GM11168 (cell line): Measurements from ENCODE around the gene SUGP1.

Source experiments
- in situ Hi-C: fragments of 300-500 bp; cut with MboI; formaldehyde crosslinking; loops from one replicate; pipeline ENCODE4 v1.12.0; 2022; ENCODE audit warnings: low sequenced_read_pairs; ENCODE audit not compliant: unreplicated experiment

The SUGP1 gene

DNA sequence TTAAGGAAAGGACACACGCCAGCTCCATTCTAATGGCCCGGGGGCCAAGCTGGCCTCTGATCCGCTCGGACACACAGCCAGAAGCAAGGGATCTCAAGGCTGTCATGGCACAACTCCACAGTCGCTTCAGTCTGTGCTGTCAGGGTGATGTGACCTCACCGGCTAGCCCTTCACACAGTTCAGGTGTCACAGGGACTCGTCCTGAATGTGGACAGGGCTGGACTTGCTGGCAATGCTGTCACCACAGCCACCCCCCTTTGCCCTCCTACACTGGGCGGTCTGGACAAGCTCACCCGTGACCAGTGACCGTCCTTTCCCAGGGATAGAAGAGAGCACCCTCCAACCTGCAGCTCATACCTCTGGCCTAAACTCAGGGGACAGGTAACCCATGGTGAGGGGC lies 15.2 kb downstream of the SUGP1 start:
- in situ Hi-C loops, result no loop called here

DNA sequence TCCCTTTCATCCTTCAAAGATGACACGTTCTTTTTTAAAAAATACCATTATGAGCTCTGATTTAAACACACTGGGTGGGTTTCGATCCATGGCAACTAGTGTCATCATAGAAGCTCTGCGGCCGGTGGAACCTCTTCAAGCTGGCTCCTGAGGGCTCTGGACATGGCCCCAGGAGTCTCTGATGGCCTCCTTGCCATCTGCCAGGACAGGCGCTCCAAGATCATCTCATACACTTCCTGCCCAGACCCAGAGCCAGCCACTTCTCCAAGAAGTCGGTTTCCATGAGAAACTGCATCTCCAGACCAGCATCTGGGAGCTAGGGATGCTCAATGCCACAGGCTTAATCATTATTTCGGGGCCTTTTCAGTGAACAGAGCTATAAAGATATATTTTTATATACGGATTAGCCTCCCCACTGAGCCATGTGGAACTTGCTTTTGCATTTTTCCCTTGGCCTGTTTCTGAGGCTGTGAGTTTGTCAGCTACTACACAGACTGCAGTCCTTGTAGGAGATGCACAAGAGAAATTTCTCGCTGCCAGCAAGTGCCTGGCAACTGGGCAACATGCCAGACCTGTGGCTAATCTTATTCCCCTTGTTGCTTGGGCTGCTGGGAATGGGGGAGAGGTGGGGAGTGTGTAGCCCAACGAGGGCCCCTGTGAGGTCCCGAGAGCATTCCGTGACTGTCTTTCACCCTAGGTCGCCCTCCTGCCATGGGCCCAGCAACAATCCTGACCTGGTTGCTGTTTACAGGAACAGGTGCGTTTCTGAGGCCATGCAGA lies 15.9 kb downstream of the SUGP1 start:
- in situ Hi-C loops, result no loop called here

DNA sequence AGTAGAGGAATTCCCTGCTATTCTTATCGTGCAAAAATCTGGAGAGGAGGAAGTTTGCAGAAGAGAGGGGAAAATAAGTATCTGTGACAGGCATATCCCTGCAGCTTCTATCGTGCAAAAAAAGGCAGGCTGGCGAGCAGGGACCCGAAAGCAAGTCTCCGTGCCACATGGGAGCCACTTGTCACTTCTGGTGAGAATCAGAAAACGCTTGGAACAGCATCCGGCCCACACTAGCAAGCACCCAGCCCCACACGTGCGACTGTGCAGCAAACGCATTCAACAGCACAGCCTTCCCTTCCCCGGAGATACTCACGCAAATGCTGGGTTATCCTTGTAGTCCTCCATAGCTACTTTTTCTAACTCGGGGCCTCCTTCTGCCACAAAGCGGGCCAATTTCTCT lies 16.9 kb downstream of the SUGP1 start:
- in situ Hi-C loops, result no loop called here

DNA sequence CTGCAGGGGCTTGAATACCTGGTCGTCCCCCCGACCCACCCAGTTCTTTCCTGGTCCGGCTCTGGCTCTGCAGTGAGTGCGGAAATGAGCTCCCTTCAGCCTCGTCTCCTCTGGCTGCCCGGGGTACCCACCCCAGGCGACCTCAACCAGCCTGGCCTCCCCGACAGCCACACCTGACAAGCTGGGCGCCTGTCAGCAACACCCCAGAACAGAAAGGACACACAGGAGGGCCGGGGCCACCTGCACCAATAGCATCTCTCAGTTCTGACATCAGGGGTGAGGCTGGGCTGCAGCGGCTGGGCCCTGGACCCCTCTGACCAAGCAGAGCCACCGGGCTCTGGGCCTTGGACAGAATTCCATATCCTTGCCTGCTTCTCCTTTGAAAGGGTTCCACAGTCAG lies 19.7 kb downstream of the SUGP1 start:
- in situ Hi-C loops, result no loop called here

DNA sequence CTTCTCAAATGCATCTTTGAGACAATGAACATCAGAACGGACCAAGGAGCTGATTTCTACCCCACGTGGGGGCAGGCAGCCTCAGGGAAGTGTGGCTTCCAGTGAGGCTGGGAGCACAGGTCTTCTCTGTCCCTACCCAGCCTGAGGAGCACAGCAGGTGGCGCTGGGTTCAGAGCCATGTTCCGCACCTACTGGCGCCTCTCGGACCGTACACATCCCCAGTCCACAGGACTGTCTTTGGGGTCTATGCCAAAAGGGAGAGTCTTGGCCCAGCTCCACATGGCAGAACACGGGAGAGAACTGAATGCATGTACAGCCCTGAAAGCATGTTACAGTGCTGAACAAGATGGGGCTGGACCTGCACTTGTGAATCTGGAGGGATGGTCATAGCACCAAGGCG lies 22.6 kb downstream of the SUGP1 start:
- in situ Hi-C loops, result no loop called here

DNA sequence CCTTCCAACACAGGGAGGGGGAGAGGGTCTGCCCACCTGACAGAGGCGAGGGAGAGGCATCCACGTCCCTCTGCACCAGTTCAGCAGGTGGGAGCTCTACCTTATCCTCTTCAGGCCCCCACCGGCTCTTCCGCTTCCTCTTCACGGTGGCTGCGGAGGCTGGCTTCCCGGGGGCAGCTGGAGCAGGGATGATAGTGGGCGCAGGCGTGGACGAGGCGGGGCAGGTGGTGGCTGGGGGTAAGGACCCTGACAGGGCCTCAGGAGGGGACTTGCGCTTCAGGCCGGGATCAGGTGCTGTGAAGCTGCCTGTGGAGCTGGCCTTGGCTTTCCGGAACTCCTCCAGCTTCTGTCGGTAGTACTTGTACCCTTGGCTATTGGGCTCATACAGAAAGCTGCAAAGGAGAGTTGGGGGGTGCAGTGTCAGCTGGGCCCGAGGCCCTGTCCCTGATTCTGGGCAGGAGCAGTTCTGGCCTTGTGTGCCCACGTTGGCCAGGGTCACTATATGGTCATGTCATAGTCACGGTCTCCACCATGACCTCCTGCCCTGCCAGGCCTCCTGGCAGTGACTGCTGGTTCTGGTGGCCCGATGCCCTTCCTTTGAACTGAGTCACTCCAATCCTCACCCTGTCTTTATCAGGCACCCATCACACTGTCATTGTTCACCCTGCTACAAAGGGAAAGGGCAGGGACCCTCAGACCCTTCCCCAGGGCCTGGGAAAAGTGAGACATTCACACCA lies 23.2 kb downstream of the SUGP1 start:
- in situ Hi-C loops, result no loop called here

DNA sequence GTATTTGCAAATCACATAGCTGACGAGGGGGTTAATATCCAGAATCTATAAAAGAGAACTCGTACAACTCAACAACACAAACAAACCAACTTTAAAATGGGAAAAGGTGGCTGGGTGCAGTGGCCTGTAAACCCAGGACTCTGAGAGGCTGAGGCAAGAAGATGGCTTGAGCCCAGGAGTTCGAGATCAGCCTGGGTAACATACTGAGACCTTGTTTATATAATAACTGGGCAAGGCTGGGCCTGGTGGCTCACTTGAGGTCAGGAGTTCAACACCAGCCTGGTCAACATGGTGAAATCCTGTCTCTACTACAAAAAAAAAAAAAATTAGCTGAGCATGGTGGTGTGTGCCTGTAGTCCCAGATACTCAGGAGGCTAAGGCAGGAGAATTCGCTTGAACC lies 25.4 kb downstream of the SUGP1 start:
- in situ Hi-C loops, result no loop called here

DNA sequence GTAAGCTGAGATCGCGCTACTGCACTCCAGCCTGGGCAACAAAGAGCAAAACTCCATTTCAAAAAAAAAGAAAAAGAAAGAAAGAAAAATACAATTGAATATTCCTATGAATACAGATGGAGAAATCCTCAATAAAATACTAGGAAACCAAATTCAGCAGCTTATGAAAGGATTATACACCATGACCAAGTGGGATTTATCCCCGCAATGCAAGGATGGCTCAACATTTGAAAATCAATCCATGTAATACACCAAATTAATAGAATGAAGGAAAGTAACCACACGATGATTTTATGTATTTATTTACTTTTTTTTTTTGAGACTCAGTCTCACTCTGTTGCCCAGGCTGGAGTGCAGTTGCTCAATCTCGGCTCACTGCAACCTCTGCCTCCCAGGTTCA lies 27.7 kb downstream of the SUGP1 start:
- in situ Hi-C loops, result no loop called here

DNA sequence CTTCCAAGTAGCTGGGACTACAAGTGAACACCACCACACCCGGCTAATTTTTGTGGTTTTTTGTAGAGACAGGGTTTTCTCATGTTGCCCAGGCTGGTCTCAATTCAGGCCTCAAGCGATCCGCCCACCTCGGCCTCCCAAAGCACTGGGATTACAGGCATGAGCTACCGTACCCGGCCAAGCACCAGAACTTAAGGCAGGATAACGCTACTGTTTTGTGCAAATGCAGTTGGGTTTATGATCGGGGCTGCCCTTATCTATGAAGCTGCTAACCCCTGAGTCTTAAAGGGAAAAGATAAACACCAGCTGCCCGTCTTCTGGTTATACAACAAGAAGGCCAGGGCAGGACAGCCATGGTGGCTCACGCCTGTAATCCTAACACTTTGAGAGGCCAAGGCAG lies 34.6 kb downstream of the SUGP1 start:
- in situ Hi-C loops, result no loop called here

DNA sequence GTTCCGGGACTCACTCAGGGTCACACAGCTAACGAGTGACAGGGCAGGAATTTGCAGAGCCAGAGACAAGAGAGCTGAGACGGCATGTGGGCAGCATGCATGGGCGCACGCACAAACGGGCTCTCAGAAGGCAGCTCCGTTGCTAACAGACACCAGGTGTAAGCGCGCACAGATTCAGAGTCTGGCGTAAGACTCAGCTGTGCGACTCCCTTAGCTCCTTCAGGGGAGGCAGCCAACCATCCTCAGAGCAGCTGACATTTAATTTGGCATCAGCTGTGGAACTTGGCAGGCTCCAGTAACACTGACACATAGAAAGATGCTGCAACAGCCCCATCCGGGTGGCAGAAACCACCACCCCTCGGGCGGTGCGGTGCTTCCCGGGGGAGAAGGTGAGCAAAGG lies 39.7 kb downstream of the SUGP1 start:
- in situ Hi-C loops, result no loop called here

DNA sequence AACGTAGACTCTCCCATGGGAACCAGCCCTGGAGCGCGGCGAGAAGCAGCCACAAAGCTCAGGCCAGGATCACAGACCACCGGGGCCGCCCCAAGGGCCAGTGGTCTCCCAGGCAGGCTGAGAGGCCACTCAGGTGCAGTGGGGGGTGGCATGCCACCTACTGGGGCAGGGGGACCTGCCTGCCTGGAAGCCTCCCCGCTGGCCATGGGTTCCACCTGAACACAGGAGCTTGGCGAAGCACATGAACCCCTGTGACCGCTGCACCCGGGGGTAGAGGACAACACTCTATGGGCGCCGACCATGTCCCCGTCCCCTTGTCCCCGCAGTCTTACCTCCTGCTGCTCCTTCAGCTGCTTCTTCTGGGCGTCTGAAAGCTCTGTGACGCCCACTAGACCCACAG lies 40.5 kb downstream of the SUGP1 start:
- in situ Hi-C loops, result no loop called here

DNA sequence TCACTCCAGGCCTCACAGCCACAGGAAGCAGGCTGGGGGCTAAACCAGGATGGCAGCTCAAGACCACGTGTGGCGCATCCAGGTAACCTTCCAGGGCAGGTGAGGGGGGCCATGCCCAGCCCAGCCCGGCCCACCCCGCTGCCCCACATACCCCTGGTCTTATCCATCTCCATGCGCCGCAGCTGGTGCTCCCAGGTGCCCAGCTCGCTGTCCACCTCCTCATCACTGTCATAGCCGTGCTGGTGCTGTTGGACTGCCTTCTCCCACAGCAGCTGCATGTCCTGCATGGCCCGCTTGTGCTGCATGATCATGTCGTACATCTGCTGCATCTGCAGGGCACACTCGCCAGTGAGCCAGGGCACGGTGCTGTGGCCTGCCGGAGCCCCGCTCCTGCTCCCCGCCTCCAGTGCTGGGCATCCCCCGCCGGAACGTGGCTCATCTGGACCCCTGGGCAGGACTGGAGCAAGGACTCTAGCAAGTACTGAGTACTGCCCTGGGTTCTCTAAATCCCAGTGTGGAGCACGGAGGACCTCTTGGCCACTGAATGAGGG lies 41.2 kb downstream of the SUGP1 start:
- in situ Hi-C loops, result no loop called here

DNA sequence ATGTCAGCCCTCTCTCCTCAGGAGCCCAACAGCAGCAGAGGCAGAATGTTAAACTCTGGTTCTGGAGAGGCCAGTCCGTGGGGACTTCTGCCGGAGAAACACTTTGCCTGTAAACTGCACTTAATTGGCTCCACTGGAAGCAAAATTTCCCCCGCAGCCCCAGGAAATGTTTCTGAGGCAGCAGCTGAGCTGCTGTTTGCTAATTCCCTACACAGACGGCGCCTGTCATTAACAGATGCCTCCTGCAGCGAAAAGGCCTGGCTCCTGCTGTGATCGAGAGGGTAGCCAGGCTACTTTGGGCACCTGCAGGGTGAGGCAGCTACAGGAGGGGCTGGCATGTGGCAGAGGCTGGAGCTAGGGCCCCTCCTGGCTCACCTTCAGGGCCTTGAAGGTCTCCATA lies 42.0 kb downstream of the SUGP1 start:
- in situ Hi-C loops, result no loop called here

DNA sequence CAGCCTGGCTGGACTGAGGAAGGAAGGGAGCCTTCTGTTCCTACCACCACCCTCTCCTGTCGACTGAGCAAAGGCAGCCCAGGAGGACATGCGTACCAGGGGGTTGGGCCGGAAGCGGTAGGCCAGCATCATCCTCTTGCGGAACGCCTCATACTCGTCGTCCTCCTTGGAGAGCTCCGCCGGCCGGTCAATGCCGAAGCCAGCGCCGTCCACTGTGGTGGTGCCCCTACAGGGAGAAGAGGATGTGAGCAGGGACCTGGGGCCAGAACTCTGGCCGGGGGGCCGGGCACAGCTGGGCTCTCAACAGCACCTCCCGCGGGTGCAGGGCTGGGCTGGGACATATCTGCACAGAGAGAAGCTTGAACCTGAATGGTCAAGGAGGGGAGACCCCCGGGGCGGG lies 43.5 kb downstream of the SUGP1 start:
- in situ Hi-C loops, result no loop called here

DNA sequence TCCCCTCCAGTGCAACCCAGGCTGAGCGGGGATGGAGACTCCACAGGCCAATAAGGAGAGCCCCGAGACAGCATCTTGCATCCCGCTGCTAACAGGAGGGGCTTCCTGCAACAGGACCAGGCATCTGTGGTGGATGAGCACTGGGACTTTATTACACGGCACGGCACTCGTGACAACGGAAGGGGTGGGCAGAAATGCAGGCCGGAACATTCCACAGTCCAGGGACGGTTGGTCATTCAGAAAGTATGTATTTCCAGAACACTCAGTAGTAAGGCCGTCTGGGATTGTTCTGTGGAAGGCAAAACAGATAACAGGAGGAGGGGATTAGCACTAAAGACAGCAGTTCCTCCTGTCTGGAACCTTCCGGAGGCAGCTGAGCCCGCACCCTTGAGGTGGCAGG lies 43.9 kb downstream of the SUGP1 start:
- in situ Hi-C loops, result no loop called here

DNA sequence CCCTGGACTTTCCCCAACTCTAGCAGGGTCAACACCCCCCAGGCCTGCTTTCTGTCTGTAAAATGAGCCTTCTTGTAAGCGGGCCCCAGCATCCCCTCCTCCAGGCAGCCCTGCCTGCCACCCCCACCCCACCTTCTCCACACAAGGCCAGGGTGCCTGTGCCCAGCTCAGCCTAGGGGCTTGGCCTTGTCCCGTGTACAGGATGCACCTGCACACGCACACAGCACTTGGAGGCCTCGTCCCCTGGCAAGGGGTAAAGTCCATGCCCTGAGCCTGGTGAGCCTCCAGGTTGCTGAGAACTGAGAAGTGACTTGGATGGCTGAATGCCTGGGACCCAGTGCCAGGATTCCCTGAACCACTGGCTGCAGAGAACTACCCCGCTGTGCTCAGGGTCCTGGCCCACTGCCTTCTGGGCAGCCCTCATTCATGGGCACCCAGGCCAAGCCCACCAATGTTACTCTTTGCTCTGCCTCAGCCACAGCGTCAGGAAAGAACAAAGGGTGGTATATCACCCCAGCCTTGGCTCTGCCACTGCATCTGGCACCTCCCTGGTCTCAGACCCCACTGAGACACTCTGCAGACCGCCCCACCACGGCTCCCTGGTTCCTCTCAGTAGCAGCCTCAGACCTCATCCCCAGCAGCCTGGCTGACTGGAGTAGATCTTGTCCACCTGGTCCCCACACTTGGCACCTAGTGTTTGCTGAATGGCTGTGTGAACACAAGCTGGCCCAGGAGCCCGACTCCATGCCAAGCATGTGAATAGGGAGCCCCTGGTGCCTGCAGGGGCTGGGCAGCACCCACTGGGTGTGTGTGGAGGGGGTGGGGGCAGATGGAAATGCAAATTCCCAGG lies 45.4 kb downstream of the SUGP1 start:
- in situ Hi-C loops, result no loop called here

DNA sequence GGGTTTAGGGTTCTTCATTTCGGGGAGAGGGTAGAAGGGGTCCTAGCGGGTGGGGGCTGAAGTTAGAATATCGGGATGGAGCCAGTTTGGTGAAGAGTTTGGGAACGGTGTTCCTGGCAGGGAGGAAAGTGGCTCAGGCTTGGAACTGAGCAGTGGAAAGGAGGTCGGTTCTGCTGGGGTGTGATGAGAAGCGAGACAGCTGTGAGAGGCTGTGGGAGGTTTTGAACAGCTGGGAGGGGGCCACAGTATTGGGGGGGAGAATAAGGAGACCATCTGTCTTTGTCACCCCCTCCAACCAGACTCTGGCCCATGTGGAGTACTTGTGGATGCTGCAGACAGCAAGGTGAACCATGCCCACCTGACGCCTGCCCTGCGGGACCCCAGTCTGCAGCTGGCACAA lies 46.2 kb downstream of the SUGP1 start:
- in situ Hi-C loops, result no loop called here

DNA sequence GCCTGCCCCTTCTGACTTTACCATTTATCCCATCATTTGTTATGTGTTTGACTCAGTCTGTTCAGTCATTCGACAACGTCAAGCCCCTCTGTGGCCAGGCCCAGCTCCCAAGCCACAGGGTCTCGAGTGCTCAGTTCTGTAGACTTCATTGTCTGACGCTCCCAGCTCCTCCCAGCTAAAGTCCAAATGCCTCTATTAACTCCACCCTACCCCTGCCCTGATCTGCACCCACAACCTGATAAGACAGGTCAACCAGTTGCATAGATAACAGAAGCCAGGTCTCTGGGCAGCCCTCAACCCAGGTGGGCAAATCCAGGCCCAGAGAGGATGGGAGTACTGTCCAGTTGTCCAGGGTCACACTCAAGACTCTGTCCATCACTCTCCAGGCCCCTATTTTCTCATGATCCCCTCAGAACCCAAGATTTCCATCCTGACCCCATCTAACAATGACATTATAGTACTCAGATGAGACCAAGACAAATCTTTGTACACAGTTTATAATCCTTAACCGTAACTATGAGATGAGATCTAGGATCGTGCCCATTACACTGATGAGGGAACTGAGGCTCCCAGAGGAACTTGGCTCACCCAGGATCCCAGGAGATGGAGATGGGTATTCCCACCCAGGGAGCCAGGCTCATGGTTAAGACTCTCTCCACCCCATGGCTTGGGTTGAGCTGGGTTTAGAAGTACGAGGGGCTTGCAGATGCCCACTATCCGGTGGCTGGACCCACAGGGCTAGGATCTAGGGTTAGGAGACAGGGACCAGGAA lies 48.3 kb downstream of the SUGP1 start:
- in situ Hi-C loops, result no loop called here

DNA sequence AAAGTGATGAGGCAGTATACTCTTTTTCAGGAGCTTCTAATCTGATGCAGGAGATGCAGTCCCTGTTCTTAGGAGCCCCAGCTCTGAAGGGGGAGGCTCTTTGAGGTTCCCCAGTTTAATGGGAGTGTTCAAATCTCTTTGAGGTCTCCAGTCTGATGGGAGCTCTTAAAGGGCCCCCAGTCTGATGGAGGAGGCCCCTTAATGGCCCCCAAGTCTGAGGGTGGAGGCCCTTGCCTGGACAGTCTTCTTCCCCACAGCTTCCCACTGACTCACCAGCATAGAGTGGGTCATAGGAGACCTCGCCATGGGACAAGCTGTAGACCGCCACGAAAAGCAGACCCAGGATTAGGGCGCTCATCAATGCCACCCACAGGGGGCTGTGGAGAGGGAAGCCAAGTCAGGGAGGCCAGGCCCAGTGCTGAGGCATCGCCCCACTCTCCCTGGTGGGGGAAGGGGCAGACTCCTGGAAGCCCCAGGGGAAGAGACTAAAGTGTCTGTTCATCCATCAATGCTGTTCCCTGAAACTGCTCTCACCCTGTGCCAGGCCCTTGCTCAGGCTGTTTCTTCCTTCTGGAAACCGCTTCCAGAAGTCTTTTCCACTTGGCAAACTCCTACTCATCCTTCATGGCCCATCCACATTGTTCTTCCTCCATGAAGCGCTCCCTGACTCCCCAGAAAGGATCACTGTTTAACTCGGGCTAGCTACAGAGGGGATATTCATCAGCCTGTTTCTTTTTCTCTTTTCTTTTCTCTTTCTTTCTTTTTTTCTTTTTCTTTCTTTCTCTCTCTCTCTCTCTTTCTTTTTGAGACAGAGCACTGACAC lies 49.3 kb downstream of the SUGP1 start:
- in situ Hi-C loops, result no loop called here
